Suprapubic skin (tissue), 4 donors: Measurements from ENCODE around the gene PTPRN2. TPM values are rescaled to one million over a fixed set of nuclear protein-coding genes. Genes with fewer than 3 reads are reported as not detected.

Source experiments
- DNase-seq, 2 donors: peaks; one replicate each; pipeline ENCODE4 v3.0.0-alpha.2; 2019; ENCODE audit warnings: low spot score in 2 of 2
- H3K27ac ChIP-seq: fragments of 200-600 bp; sonication (generic); one replicate; pipeline ENCODE4 v1.5.1; 2019
- H3K27me3 ChIP-seq: fragments of 200-600 bp; sonication (generic); one replicate; pipeline ENCODE4 v1.5.1; 2019
- H3K36me3 ChIP-seq: fragments of 200-600 bp; sonication (generic); one replicate; pipeline ENCODE4 v1.5.1; 2019
- H3K4me1 ChIP-seq: fragments of 200-600 bp; sonication (generic); one replicate; pipeline ENCODE4 v1.5.1; 2019
- H3K4me3 ChIP-seq: fragments of 200-600 bp; sonication (generic); one replicate; pipeline ENCODE4 v1.5.1; 2019; ENCODE audit warnings: mild to moderate bottlenecking
- H3K9me3 ChIP-seq: fragments of 200-600 bp; sonication (generic); one replicate; pipeline ENCODE4 v1.5.1; 2019
- CTCF ChIP-seq, 2 donors: fragments of 200-600 bp in 1 of 2; fragments of 450-650 bp in 1 of 2; sonication (generic) in 1 of 2; IDR thresholded peaks; one replicate each; pipeline ENCODE4 v1.5.1; 2016 to 2019; ENCODE audit warnings: antibody characterized with exemption in 2 of 2, mild to moderate bottlenecking in 1 of 2, moderate library complexity in 1 of 2
- EP300 ChIP-seq: sonication (generic); formaldehyde crosslinking; IDR thresholded peaks from one replicate; pipeline ENCODE4 v1.6.1; 2017; ENCODE audit warnings: antibody characterized with exemption
- POLR2A ChIP-seq, 2 donors: fragments of 450-650 bp; IDR thresholded peaks; one replicate each; pipeline ENCODE4 v1.6.1; 2017; ENCODE audit warnings: antibody characterized with exemption in 2 of 2, mild to moderate bottlenecking in 2 of 2, moderate library complexity in 2 of 2
- POLR2AphosphoS5 ChIP-seq, 3 donors: sonication (generic); formaldehyde crosslinking; IDR thresholded peaks; one replicate each; pipeline ENCODE4 v1.6.1; 2017; ENCODE audit warnings: antibody characterized with exemption in 3 of 3
- WGBS: methylation state at CpG from one replicate; pipeline ENCODE4 v1.1.5; 2018; 5-methylcytosine and 5-hydroxymethylcytosine counted together
- total RNA-seq, 4 donors: library from RNA; depleted of rRNA; stranded (reverse); fragments of >200 nt; gene quantifications; one replicate each; pipeline ENCODE4 v1.1.0, GENCODE V29; 2016

The PTPRN2 gene
- total RNA-seq, 4 donors from 2014 or later = 0.23 to 1.8 (median 1.3) TPM

GRCh38 chr7:157775560-157776332 lies 811.9 kb downstream of the PTPRN2 start:
- no peak for DNase-seq
- no peak overlapping the region for H3K4me3 ChIP-seq
- WGBS = 81% methylated on average over 21 of the region's 25 CpGs
- peaks cover 16% of the 10 kb centered on the region for H3K27me3 ChIP-seq
- H3K4me1 ChIP-seq = no peaks in the 10 kb centered on the region
- peaks cover 4% of the 10 kb centered on the region for H3K9me3 ChIP-seq
- H3K36me3 ChIP-seq = no peaks in the 10 kb centered on the region
- TF ChIP-seq POLR2A (IDR thresholded peaks at IDR 0.05) (no peak), CTCF (IDR thresholded peaks at IDR 0.05) (no peak), EP300 (no peak), POLR2AphosphoS5 (IDR thresholded peaks at IDR 0.05) (no peak)
- no peak overlapping the region for H3K27ac ChIP-seq

- Histone ChIP-seq H3K27ac (no peak overlapping the region), H3K36me3 (no peaks in the 10 kb centered on the region), H3K9me3 (peaks cover 8% of the 10 kb centered on the region), H3K4me1 (no peaks in the 10 kb centered on the region), H3K4me3 (no peak overlapping the region), H3K27me3 (peaks cover 16% of the 10 kb centered on the region)
- no peak for DNase-seq
- TF ChIP-seq CTCF (IDR thresholded peaks at IDR 0.05) = no peak
- WGBS = 87% methylated on average over 16 of the region's 25 CpGs
Measured at GRCh38 chr7:157775021-157775559, 812.5 kb downstream of the PTPRN2 start.

GRCh38 chr7:157774495-157774894 lies 813.1 kb downstream of the PTPRN2 start:
- H3K4me1 ChIP-seq = no peaks in the 10 kb centered on the region
- peaks cover 20% of the 10 kb centered on the region for H3K27me3 ChIP-seq
- no peaks in the 10 kb centered on the region for H3K36me3 ChIP-seq
- no peak for DNase-seq
- no peak for TF ChIP-seq EP300
- no peak for TF ChIP-seq CTCF (IDR thresholded peaks at IDR 0.05)
- no peak for TF ChIP-seq POLR2AphosphoS5 (IDR thresholded peaks at IDR 0.05)
- TF ChIP-seq POLR2A (IDR thresholded peaks at IDR 0.05) = no peak
- H3K27ac ChIP-seq = no peak overlapping the region
- WGBS = 92% methylated on average over 11 of the region's 11 CpGs
- H3K4me3 ChIP-seq = no peak overlapping the region
- peaks cover 8% of the 10 kb centered on the region for H3K9me3 ChIP-seq

- no peaks in the 10 kb centered on the region for H3K4me1 ChIP-seq
- H3K27ac ChIP-seq = no peak overlapping the region
- no peak for DNase-seq
- peaks cover 8% of the 10 kb centered on the region for H3K9me3 ChIP-seq
- WGBS = 80% methylated on average over 7 of the region's 9 CpGs
- H3K36me3 ChIP-seq = no peaks in the 10 kb centered on the region
- TF ChIP-seq CTCF (IDR thresholded peaks at IDR 0.05) (no peak), POLR2AphosphoS5 (IDR thresholded peaks at IDR 0.05) (no peak), POLR2A (IDR thresholded peaks at IDR 0.05) (no peak)
- no peak overlapping the region for H3K4me3 ChIP-seq
- peaks cover 24% of the 10 kb centered on the region for H3K27me3 ChIP-seq
Measured at GRCh38 chr7:157773361-157773760, 814.3 kb downstream of the PTPRN2 start.

GRCh38 chr7:157772486-157773130 lies 815.0 kb downstream of the PTPRN2 start:
- no peak for DNase-seq
- TF ChIP-seq EP300 (no peak), CTCF (IDR thresholded peaks at IDR 0.05) (no peak), POLR2AphosphoS5 (IDR thresholded peaks at IDR 0.05) (no peak), POLR2A (IDR thresholded peaks at IDR 0.05) (no peak)
- no peak overlapping the region for H3K27ac ChIP-seq
- no peaks in the 10 kb centered on the region for H3K36me3 ChIP-seq
- peaks cover 8% of the 10 kb centered on the region for H3K9me3 ChIP-seq
- no peak overlapping the region for H3K4me3 ChIP-seq
- WGBS = 86% methylated on average over 17 of the region's 21 CpGs
- peaks cover 21% of the 10 kb centered on the region for H3K27me3 ChIP-seq
- no peaks in the 10 kb centered on the region for H3K4me1 ChIP-seq
